HG03095 (cell line): Measurements from ENCODE around the gene CFAP20DC.
"Not testable (repeated sequence)": the region's sequence is repeated elsewhere in the genome, so short reads cannot be mapped to it uniquely, and the experiment has no call there.

Experiments
- ATAC-seq: cut with Tn5 transposase; IDR thresholded peaks from one replicate; pipeline ENCODE4 v1.9.1; 2021; ENCODE audit warnings: moderate library complexity; ENCODE audit not compliant: unreplicated experiment

Gene CFAP20DC

GRCh38 chr3:58824777-58825176 is 225.0 kb downstream of the CFAP20DC start:
- no peak for ATAC-seq

DNA sequence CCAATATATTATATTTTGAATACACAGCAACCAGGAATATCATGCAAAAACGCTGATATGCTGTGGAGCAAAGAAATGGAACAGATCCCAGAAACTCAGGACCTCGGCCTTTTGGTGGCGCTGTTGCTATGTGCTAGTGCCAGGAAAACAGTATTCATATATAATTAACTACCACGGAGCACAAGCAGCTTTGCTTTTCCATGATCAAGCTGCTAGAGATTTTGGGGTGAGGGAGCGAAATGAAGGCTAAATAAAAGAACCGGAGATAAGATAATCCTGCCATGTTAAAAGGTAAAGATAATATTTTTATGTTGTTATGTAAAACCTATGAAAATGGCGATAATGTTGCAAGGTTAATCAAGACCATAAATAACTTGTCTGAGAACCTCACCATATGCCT is 225.5 kb downstream of the CFAP20DC start:
- no peak for ATAC-seq

- ATAC-seq, result not testable (repeated sequence)
Measured at GRCh38 chr3:58806551-58807244, 243.1 kb downstream of the CFAP20DC start.

GRCh38 chr3:58804914-58805313 is 244.9 kb downstream of the CFAP20DC start:
- no peak for ATAC-seq

DNA sequence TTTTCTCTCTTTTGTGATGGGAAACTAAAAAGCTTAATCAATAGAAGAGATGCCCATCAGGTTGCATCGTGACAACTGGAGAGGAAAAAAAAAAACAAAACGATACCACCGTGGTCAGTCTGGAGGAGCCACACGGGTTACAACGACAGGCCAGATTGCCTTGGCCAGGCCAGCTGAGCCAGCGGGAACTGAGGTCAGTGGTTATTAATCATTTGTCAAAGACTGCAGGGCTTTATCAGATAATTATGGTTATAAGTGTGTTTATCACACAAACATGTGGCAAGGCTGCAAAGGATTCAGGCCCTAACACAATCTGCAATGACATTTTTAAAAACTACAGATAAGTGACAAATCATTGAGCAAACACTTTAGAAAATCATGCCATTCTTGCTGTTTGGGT is 248.3 kb downstream of the CFAP20DC start:
- ATAC-seq, result no peak

DNA sequence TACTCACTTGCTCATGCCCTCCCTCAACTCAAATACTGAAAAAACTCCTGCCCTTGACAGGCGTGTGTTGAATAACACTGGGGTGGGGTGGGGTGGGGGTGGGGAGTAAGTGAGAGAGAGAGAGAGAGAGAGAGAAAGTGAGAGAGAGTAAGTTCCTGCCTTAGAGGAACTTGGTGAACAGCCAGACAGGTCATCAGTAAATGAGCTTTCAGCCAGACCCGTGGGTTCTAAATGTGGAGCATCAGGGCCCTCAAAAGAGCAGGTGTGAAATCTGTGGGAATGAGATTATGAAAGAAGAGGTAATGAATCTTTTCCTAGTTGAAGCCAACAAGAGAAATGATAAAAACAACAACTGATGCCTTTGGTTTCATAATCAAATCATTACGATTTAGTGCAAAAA is 248.9 kb downstream of the CFAP20DC start:
- no peak for ATAC-seq

- ATAC-seq, result no peak
Measured at GRCh38 chr3:58800032-58800431, 249.8 kb downstream of the CFAP20DC start.

- no peak for ATAC-seq
Measured at GRCh38 chr3:58799271-58799670, 250.6 kb downstream of the CFAP20DC start.

DNA sequence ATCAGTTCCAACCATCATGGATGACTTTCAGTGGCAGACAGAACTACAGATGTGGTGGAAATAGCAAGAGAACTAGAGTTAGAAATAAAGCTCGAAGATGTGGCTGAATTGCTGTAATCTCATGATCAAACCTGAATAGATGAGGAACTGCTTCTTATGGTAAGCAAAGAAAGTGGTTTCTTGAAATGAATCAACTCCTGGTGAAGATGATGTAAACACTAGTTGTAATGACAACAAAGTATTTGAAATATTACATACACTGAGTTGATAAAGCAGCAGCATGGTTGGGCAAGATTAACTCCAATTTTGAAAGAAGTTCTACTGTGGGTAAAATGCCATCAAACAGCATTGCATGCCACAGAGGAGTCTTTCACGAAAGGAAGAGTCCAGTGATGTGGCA is 251.5 kb downstream of the CFAP20DC start:
- no peak for ATAC-seq

DNA sequence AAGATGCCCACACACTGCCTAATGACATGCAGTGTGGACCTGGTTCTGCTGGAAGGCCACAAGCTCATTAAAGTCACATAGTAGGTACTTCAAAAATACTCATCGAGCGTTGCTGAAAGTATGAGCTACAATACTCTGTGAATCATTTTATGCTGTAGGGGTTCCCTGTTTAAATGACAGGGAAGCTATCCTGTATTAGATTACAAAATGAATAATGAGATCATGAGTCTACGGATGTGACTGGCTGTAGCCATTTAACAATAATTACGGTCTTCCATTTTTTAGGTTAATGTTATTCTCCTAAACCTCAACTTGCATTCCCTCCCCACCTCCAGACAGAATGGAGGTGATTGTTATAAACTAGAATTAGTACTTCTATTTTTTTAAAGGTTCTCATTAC is 255.1 kb downstream of the CFAP20DC start:
- no peak for ATAC-seq

GRCh38 chr3:58793938-58794337 is 255.9 kb downstream of the CFAP20DC start:
- ATAC-seq, result no peak

DNA sequence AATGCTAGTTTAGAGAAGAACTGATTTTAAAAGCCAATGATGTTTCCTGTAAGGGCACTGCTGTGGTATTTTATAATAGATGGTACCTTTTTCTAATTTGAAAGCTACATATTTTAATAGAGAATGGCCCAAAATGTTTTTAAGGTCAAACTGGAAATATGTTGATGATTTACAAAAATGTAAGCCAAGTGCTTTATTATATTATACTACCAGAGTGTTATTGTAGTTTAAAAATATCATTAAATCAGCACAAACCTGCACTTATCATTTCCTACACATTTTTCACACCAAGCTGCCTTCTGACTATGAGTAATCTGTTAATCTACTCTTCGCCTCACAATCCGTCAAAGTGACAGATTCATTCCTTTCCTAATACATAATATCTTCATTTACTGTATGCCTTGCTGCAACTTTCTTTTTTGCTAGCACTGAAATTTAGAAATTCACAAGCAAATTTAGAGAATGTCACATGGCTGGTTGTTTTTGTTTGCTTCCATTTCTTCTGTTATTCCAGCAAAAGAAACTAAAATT is 256.8 kb downstream of the CFAP20DC start:
- ATAC-seq, result no peak

- no peak for ATAC-seq
Measured at GRCh38 chr3:58789385-58789784, 260.4 kb downstream of the CFAP20DC start.

- no peak for ATAC-seq
Measured at GRCh38 chr3:58784888-58785287, 264.9 kb downstream of the CFAP20DC start.

DNA sequence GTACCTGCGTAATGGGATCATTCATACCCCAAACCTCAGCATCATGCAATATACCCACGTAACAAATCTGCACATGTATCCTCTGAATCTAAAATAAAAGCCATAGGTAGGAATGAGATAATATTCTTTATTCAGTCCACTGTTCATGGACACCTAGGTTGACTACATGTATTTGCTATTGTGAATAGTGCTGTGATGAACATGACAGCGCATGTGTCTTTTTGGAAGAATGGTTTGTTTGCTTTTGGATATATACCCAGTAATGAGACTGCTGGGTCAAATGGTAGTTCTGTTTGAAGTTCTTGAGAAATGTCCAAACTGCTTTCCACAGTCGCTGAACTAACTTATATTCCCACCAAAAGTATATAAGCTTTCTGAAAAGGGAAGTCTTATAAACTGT is 265.4 kb downstream of the CFAP20DC start:
- ATAC-seq, result no peak

DNA sequence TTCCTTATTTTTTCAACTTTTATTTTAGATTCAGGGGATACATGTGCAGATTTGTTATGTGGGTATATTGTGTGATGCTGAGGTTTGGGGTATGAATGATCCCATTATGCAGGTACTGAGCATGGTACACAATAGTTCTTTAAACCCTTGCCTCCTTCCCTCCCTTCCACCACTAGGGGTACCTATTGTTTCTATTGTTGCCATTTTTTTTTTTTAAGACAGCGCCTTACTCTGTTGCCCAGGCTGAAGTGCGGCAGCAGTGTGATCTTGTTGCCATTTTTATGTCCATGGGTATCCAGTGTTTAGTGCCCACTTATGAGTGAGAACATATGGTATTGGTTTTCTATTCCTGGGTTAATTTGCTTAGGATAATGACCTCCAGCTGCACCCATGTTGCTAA is 266.0 kb downstream of the CFAP20DC start:
- ATAC-seq, result no peak

DNA sequence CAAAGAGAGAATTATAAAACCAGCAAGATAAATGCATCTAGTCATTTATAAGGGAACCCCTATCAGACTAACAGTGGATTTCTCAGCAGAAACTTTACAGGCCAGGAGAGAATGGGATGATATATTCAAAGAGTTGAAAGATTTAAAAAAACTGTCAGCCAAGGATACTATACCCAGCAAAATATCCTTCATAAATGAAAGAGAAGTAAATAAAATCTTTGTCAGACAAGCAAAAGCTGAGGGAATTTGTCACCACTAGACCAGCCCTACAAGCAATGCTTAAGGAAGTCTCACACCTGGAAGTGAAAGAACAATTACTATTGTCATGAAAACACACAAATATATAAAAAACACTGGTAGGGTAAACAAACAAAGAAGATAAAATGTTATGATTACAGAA is 269.9 kb downstream of the CFAP20DC start:
- ATAC-seq, result no peak

GRCh38 chr3:58776231-58776630 is 273.6 kb downstream of the CFAP20DC start:
- no peak for ATAC-seq

DNA sequence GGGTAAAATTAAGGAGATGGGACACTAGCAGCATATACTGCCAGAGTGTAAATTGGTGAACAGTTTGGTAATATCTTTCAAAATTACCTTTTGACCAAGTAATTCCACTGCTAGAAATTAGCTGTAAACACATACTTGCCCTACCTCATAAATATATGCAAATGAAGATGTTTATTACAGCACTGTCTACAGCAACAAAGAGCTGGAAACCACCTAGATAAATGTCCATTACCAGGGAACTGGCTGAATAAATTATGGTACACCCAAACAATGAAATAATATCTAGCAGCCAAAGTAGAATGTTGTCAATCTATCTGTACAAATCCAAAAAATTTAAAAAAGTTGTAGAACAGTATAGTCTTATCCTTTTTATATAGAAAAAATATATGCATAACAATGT is 277.4 kb downstream of the CFAP20DC start:
- ATAC-seq, result no peak

DNA sequence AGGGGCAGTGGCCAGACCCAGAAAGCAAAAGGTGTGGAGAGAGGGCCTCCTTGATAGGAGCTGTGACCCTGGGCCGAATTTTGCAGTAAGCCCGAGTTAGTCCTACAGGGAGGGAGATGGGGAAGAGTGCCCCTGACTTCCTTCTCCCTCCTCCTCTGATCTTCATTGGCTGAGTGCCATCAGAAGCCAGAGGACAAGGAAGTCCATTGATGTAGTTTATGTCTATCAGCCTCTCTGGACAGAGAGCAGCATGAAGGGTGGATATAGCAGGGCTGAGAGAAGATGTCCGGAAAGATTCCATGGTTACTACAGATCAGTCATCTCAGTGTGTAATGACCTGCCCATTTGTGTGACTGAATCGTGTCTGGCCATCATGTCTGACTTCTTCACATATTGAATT is 280.8 kb downstream of the CFAP20DC start:
- ATAC-seq, result no peak

DNA sequence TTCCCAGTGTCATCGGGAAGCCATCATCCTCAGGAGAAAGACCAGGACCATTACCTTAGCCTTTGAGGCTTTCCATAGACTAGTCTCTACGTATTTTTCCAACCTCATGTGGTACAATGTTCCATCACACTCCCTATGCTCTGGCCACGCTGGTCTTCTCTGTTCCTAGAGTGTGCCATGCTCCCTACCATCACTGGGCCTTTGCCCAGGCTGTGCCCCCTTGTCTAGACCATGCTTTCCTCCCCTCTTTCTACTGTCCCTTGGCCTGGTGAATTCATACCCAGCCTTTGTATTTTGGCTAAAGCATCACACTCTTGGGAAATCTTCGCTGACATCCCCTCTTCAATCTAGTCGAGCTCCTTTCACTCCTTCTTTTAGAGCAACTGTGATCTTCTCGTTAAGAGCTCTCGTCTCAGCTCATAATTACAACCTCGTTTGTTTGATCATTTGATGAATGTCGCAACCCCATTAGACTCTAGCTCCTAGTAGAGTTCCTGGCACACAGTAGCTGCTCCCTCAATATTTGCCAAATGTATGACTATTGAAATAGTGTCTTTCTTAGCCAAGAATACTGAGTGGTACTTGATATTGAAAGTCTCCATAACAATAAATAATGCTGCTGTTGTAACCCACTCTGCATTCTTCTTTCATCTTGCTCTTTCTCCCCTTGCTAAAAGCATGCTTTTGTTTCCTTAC is 283.1 kb downstream of the CFAP20DC start:
- no peak for ATAC-seq

- ATAC-seq, result no peak
Measured at GRCh38 chr3:58755150-58755549, 294.7 kb downstream of the CFAP20DC start.
